ENCODE data around the gene PSMA7. TPM values are rescaled to one million over a fixed set of nuclear protein-coding genes. Genes with fewer than 3 reads are reported as not detected.

PSMA7 gene
- total and polyA plus RNA-seq, 8 donors, result 119 to 280 (median 194) TPM

GRCh38 chr20:62159052-62159451 is 15.9 kb upstream of the PSMA7 start:
- H3K27me3 ChIP-seq, result no peaks in the 10 kb centered on the region
- no peak for TF ChIP-seq EP300 (IDR thresholded peaks at IDR 0.05)
- no peak for TF ChIP-seq POLR2A (IDR thresholded peaks at IDR 0.05)
- no peak for TF ChIP-seq CTCF (IDR thresholded peaks at IDR 0.05)
- no peak for TF ChIP-seq POLR2AphosphoS5 (IDR thresholded peaks at IDR 0.05)
- 87 to 96% (median 90%) methylated on average over 8 to 11 of the region's 11 CpGs for WGBS, 5 donors
- no peaks in the 10 kb centered on the region for H3K9me3 ChIP-seq
- H3K4me1 ChIP-seq, result peaks cover 0 to 20% (median 16%) of the 10 kb centered on the region in 4 donors
- H3K4me3 ChIP-seq, result no peak overlapping the region
- no peak for DNase-seq
- H3K27ac ChIP-seq, result no peak overlapping the region
- intact Hi-C loops (cut with DNase I; ENCODE audit: low total_unique reads), result no loop called here
- peaks cover 34 to 76% (median 75%) of the 10 kb centered on the region in 4 donors for H3K36me3 ChIP-seq

DNA sequence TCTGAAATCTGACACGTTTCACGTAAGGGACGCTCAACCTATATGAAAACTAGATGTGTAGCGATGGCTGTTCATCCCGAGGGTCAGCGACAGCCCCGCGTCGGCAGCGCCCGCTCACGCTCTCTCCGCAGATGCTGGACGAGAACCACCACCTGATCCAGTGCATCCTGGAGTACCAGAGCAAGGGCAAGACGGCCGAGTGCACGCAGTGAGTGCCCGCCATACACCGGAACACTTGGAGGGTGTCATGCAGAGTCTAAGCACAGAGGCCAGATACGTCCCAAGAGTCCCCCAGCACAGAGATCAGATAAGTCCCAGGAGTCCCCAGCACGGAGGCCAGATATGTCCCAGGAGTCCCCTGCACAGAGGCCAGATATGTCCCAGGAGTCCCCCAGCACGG is 15.3 kb upstream of the PSMA7 start:
- DNase-seq, result no peak
- H3K4me3 ChIP-seq, result no peak overlapping the region
- peaks cover 0 to 20% (median 16%) of the 10 kb centered on the region in 4 donors for H3K4me1 ChIP-seq
- 94 to 96% (median 95%) methylated on average over 21 to 22 of the region's 22 CpGs for WGBS, 5 donors
- TF ChIP-seq CTCF (IDR thresholded peaks at IDR 0.05) (no peak), POLR2A (IDR thresholded peaks at IDR 0.05) (no peak), EP300 (IDR thresholded peaks at IDR 0.05) (no peak), POLR2AphosphoS5 (IDR thresholded peaks at IDR 0.05) (no peak)
- H3K36me3 ChIP-seq, result peaks cover 29 to 75% (median 71%) of the 10 kb centered on the region in 4 donors
- no peaks in the 10 kb centered on the region for H3K9me3 ChIP-seq
- H3K27me3 ChIP-seq, result no peaks in the 10 kb centered on the region
- intact Hi-C loops (cut with DNase I; ENCODE audit: low total_unique reads), result no loop called here
- H3K27ac ChIP-seq, result no peak overlapping the region

DNA sequence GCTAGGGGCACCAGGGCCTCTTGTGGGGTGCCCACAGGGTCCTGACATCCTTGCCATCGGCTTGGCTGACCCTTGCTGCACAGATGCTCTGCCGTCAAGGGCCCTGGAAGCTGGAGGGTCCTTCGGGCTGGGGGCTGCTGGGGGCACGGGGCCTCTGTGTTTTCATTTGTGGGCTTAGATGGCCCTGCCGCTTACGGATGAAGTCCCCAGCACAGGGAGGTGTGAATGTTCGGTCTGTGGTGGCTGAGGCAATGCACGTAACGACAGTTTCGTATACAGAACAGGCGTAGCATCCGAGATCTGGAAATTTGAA is 14.8 kb upstream of the PSMA7 start:
- no peaks in the 10 kb centered on the region for H3K9me3 ChIP-seq
- no peaks in the 10 kb centered on the region for H3K27me3 ChIP-seq
- no peak overlapping the region for H3K4me3 ChIP-seq
- H3K36me3 ChIP-seq, result peaks cover 24 to 71% (median 70%) of the 10 kb centered on the region in 4 donors
- H3K4me1 ChIP-seq, result peaks cover 0 to 20% (median 16%) of the 10 kb centered on the region in 4 donors
- H3K27ac ChIP-seq, result no peak overlapping the region
- DNase-seq, result no peak
- TF ChIP-seq POLR2A (IDR thresholded peaks at IDR 0.05), result no peak
- TF ChIP-seq CTCF (IDR thresholded peaks at IDR 0.05), result no peak
- no peak for TF ChIP-seq POLR2AphosphoS5 (IDR thresholded peaks at IDR 0.05)
- WGBS, 5 donors, result 96 to 97% (median 97%) methylated on average over 10 to 12 of the region's 12 CpGs
- intact Hi-C loops (cut with DNase I; ENCODE audit: low total_unique reads), result no loop called here

- 81 to 87% (median 82%) methylated on average over 18 to 25 of the region's 25 CpGs for WGBS, 5 donors
- no peak overlapping the region for H3K27ac ChIP-seq
- no peaks in the 10 kb centered on the region for H3K9me3 ChIP-seq
- no peak overlapping the region for H3K4me3 ChIP-seq
- DNase-seq, result no peak
- intact Hi-C loops (cut with DNase I; ENCODE audit: low total_unique reads), result no loop called here
- H3K27me3 ChIP-seq, result no peaks in the 10 kb centered on the region
- H3K4me1 ChIP-seq, result peaks cover 0 to 20% (median 16%) of the 10 kb centered on the region in 4 donors
- H3K36me3 ChIP-seq, result peaks cover 19 to 71% (median 67%) of the 10 kb centered on the region in 4 donors
- no peak for TF ChIP-seq CTCF (IDR thresholded peaks at IDR 0.05)
- no peak for TF ChIP-seq EP300 (IDR thresholded peaks at IDR 0.05)
- no peak for TF ChIP-seq POLR2AphosphoS5 (IDR thresholded peaks at IDR 0.05)
- TF ChIP-seq POLR2A (IDR thresholded peaks at IDR 0.05), result no peak
These were observed 14.3 kb upstream of the PSMA7 start for GRCh38 chr20:62157387-62158087.

All from stomach (tissue), 9 donors.